ENCODE results near the gene SAP30L.
A peak's percentile ranks its signal among the peaks of the same experiment; 100 is the strongest.

SAP30L gene

DNA sequence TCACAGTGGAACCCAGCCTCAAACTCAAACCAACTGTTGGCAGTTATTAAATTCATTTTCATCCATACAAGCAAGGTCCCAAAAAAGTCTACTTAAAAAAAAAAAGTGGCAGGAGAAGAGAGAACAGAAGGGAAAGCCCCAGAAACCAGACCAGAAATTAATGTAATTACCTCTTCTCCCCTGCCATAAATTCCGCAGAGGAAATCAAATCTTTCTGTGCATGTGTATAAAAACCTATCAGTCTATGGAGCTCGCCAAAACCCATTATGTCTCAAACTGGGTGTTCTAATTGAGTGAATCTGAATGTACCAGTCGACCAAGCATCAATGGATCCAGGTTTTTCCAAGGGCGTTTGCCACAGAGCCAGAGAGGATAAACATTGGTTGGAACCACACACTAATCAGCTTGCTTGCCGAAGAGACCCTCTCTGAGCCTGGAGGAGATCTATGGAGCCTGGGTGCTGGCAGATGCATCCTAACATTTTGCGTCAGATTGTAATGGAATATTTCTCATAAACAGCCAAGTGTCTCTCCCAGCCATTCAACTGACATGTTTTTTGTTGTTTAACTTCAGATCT is 40.1 kb downstream of the SAP30L start:
- TF ChIP-seq CTCF (IDR thresholded peaks at IDR 0.05; ENCODE audit: extremely low read depth, missing control alignments): no peak
- DNase-seq (ENCODE audit: low spot score): no peak

GRCh38 chr5:154486427-154486866 is 40.6 kb downstream of the SAP30L start:
- DNase-seq (ENCODE audit: low spot score): no peak
- no peak for TF ChIP-seq CTCF (IDR thresholded peaks at IDR 0.05; ENCODE audit: extremely low read depth, missing control alignments)

DNA sequence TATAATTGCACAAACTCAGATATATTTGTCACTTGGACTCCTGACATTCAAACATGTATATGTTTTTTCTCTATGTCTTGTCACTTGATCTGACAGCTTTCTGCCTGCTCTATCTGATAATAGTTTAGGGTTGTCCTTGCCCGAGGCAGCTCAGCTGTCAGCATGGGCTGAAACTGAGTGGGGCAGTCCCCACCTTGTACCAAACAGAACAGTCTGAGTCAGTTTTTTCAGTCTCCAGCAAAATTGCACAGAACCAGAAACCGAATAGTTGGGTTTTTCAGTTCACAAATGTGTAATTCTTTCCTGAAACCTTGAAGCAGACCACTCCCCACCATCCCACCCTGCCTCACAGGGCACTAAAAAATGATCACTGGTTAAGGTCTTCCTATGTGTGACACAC is 41.7 kb downstream of the SAP30L start:
- DNase-seq (ENCODE audit: low spot score): peak; percentile 88
- TF ChIP-seq CTCF (IDR thresholded peaks at IDR 0.05; ENCODE audit: extremely low read depth, missing control alignments): no peak

GRCh38 chr5:154491941-154492340 is 46.1 kb downstream of the SAP30L start:
- no peak for TF ChIP-seq CTCF (IDR thresholded peaks at IDR 0.05; ENCODE audit: extremely low read depth, missing control alignments)
- DNase-seq (ENCODE audit: low spot score): no peak

- DNase-seq (ENCODE audit: low spot score): no peak
- no peak for TF ChIP-seq CTCF (IDR thresholded peaks at IDR 0.05; ENCODE audit: extremely low read depth, missing control alignments)
These were observed 47.5 kb downstream of the SAP30L start for GRCh38 chr5:154493274-154493673.

- no peak for DNase-seq (ENCODE audit: low spot score)
- TF ChIP-seq CTCF (IDR thresholded peaks at IDR 0.05; ENCODE audit: extremely low read depth, missing control alignments): no peak
These were observed 48.2 kb downstream of the SAP30L start for GRCh38 chr5:154494036-154494435.

- DNase-seq (ENCODE audit: low spot score): no peak
- no peak for TF ChIP-seq CTCF (IDR thresholded peaks at IDR 0.05; ENCODE audit: extremely low read depth, missing control alignments)
These were observed 52.8 kb downstream of the SAP30L start for GRCh38 chr5:154498591-154498990.

Measured in GM20000 (cell line).